ENCODE measurements around the gene XCR1.

XCR1 gene

GRCh38 chr3:45980819-45981218, 46.5 kb downstream of the XCR1 start:
- no peak for DNase-seq

- DNase-seq, result no peak
Observed at GRCh38 chr3:45980229-45980813, 47.0 kb downstream of the XCR1 start.

- DNase-seq, result no peak
Observed at GRCh38 chr3:45979378-45979777, 47.9 kb downstream of the XCR1 start.

GRCh38 chr3:45978006-45978761, 49.1 kb downstream of the XCR1 start:
- no peak for DNase-seq

- no peak for DNase-seq
Observed at GRCh38 chr3:45976191-45977091, 50.8 kb downstream of the XCR1 start.

GRCh38 chr3:45975686-45976085, 51.6 kb downstream of the XCR1 start:
- DNase-seq, result no peak

- no peak for DNase-seq
Observed at GRCh38 chr3:45974686-45975085, 52.6 kb downstream of the XCR1 start.

- no peak for DNase-seq
Observed at GRCh38 chr3:45972534-45973402, 54.5 kb downstream of the XCR1 start.

GRCh38 chr3:45969953-45970352, 57.3 kb downstream of the XCR1 start:
- no peak for DNase-seq

GRCh38 chr3:45969116-45969515, 58.2 kb downstream of the XCR1 start:
- DNase-seq, result no peak

- no peak for DNase-seq
Observed at GRCh38 chr3:45968706-45969105, 58.6 kb downstream of the XCR1 start.

- no peak for DNase-seq
Observed at GRCh38 chr3:45968149-45968548, 59.1 kb downstream of the XCR1 start.

GRCh38 chr3:45967724-45968123, 59.6 kb downstream of the XCR1 start:
- DNase-seq, result no peak
